HUDEP-2 (cell line): Measurements from ENCODE around the gene ELOA2.
"Not testable (repeated sequence)": the region's sequence is repeated elsewhere in the genome, so short reads cannot be mapped to it uniquely, and the experiment has no call there.

ENCODE experiments used
- DNase-seq, 76 experiments: peaks; one replicate each; lab custom pipeline; 2025; ENCODE audit not compliant: unreplicated experiment in 76 of 76; lab: John Stamatoyannopoulos, UW

Gene ELOA2

GRCh38 chr18:47022821-47023220 lies 12.6 kb downstream of the ELOA2 start:
- DNase-seq, result not testable (repeated sequence)

- not testable (repeated sequence) for DNase-seq
Observed at GRCh38 chr18:47020757-47021156, 14.7 kb downstream of the ELOA2 start.

DNA sequence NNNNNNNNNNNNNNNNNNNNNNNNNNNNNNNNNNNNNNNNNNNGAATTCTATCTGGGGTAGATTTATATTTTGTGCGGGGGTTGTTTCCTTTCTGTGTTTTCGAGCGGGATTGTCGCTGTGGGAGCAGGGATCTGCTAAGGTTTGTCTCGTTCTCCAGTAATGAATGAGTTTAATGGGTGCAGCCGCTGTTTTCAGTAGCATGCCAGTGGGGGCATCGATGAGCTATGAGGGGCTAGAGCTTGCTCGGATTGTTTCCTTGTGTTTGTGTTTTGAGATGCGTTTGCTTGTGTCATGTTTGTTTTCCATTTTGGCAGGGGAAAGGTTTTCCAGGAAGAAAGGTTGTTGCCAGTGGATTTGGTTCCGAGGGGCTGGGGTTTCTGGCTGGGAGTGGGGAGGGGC lies 15.6 kb downstream of the ELOA2 start:
- DNase-seq, result not testable (repeated sequence)
